ENCODE data around the gene SLC35B1. TPM values are rescaled to one million over a fixed set of nuclear protein-coding genes. Genes with fewer than 3 reads are reported as not detected.

The SLC35B1 gene
- total and polyA plus RNA-seq, 4 donors = 40.2 to 90.7 (median 72.3) TPM

DNA sequence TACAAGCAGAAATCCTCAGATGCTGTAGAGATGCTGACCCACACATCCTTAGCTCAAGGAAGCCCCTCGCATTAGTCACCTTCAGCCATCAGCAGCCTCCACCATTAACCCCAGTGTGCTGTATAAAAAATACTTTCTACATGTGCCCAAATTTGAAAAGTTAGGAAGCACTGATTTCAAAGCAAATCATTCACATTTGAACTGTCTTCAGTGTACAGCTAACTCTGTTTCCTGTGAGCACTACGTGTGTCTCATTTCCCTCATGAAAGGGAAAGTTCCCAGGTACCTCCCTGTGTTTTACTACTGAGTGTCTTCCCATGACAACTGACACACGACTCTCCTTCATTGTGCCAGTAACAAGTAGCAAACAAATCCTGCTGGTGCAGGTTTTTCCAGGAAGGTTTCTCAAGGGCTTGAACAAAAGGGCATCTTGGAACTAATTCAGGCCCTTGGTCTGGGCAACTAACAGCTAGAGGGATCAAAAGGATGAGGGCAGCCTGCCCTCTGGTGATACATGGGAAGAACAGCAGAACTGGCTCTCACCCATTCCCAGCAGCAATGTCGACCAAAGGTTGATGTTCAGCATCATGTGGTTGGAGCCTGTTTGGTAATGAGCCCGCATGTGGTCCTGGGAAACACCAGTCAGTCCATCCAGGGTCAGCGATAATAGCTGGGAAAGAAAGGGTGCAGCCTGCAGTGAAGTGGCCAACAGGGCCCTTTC, 4.0 kb downstream of the SLC35B1 start:
- Histone ChIP-seq H3K27me3 (ENCODE audit: control insufficient read depth, insufficient read depth, low read length) (no peaks in the 10 kb centered on the region), H3K36me3 (ENCODE audit: control insufficient read depth, insufficient read depth, low read length) (peaks cover 55% of the 10 kb centered on the region), H3K27ac (ENCODE audit: low read depth, low read length) (no peak overlapping the region), H3K4me1 (ENCODE audit: control insufficient read depth, insufficient read depth, low read length) (peaks cover 9% of the 10 kb centered on the region), H3K9me3 (ENCODE audit: control insufficient read depth, insufficient read depth, low read length) (no peaks in the 10 kb centered on the region), H3K4me3 (ENCODE audit: low read depth, low read length) (no peak overlapping the region)
- 52% methylated on average over 5 of the region's 6 CpGs for WGBS (ENCODE audit: insufficient coverage)
- DNase-seq (ENCODE audit: low read depth in 4 of 6, low spot score in 6 of 6) = peak in 3 of 6 donors; percentile 37 to 64 (median 56)

DNA sequence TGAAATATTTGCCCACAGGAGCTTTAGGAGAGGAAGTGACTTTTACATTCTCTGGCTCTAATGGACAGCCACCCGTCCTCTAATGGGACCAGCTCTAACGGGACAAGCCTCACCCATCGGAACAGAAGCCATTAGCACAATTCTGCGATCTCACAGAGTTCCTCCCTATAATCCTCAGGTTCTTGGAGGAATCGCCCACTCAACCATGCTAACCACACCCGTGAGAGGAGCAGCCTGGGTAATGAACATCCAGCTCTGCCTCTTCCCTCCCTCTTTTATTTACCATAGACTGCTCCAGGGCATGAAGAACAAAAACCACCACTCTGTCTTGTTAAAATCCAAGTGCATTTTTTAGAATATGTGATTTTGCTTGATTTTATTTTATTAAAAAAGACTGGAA, 6.8 kb downstream of the SLC35B1 start:
- no peak for DNase-seq (ENCODE audit: low read depth in 4 of 6, low spot score in 6 of 6)
- Histone ChIP-seq H3K4me1 (ENCODE audit: control insufficient read depth, insufficient read depth, low read length) (peaks cover 3% of the 10 kb centered on the region), H3K4me3 (ENCODE audit: low read depth, low read length) (no peak overlapping the region), H3K27me3 (ENCODE audit: control insufficient read depth, insufficient read depth, low read length) (no peaks in the 10 kb centered on the region), H3K36me3 (ENCODE audit: control insufficient read depth, insufficient read depth, low read length) (peaks cover 55% of the 10 kb centered on the region), H3K9me3 (ENCODE audit: control insufficient read depth, insufficient read depth, low read length) (no peaks in the 10 kb centered on the region), H3K27ac (ENCODE audit: low read depth, low read length) (no peak overlapping the region)
- WGBS (ENCODE audit: insufficient coverage) = 81% methylated on average over 6 of the region's 6 CpGs

DNA sequence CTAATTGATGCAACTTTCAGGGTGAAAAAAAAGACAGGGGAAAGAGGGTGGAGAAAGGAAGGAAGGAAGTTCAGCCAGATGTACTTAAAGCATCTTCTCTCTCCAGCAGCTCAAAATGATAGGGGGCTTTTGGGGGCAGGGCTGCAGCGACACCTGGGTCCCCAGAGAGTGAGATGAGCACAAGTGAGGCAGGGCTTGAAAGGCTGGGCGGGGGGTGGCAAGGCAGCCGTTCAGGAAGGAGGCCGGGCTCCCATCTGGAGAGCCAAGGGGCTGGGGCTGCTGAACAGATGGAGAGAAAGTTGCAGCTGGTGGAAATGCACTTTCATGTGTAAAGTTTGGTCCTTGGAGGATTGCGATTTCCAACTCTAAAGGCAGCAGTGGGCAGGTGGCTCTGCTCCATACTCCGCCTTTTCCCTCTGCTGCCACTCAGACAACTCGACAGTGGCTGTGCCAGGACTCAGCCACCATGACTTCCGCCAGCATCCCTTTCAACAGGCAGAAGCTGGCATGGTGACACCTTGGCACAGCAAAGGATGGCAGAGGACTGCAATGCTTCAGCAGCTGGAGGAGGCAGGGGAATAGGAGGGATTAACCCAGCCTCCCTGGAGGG, 7.7 kb downstream of the SLC35B1 start:
- peaks cover 47% of the 10 kb centered on the region for H3K36me3 ChIP-seq (ENCODE audit: control insufficient read depth, insufficient read depth, low read length)
- H3K27ac ChIP-seq (ENCODE audit: low read depth, low read length) = no peak overlapping the region
- peaks cover under 1% of the 10 kb centered on the region for H3K27me3 ChIP-seq (ENCODE audit: control insufficient read depth, insufficient read depth, low read length)
- no peaks in the 10 kb centered on the region for H3K9me3 ChIP-seq (ENCODE audit: control insufficient read depth, insufficient read depth, low read length)
- H3K4me3 ChIP-seq (ENCODE audit: low read depth, low read length) = no peak overlapping the region
- 45% methylated on average over 5 of the region's 8 CpGs for WGBS (ENCODE audit: insufficient coverage)
- DNase-seq (ENCODE audit: low read depth in 4 of 6, low spot score in 6 of 6) = peak in 2 of 6 donors; percentile 39 to 68
- peaks cover 6% of the 10 kb centered on the region for H3K4me1 ChIP-seq (ENCODE audit: control insufficient read depth, insufficient read depth, low read length)

DNA sequence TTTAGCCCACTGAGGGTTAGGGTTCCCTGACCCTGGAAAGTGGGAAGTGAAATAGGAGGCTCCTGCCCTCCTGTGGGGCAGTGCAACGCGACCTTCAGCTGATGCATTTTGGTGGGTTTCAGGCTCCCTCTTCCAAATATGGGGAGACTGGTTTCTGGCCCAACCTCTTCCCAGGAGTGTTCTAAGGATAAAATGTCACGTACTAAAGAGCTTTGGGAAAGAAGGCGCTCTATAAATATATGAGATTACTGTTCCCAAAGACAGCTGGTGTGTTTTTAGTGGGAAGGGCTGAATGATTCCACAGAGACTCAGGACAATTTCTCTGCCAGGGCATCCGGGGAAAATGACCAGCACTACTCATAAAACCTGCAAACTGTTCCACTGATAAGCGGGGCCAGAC, 9.8 kb downstream of the SLC35B1 start:
- Histone ChIP-seq H3K27ac (ENCODE audit: low read depth, low read length) (no peak overlapping the region), H3K9me3 (ENCODE audit: control insufficient read depth, insufficient read depth, low read length) (no peaks in the 10 kb centered on the region), H3K27me3 (ENCODE audit: control insufficient read depth, insufficient read depth, low read length) (peaks cover 8% of the 10 kb centered on the region), H3K4me3 (ENCODE audit: low read depth, low read length) (no peak overlapping the region), H3K36me3 (ENCODE audit: control insufficient read depth, insufficient read depth, low read length) (peaks cover 28% of the 10 kb centered on the region), H3K4me1 (ENCODE audit: control insufficient read depth, insufficient read depth, low read length) (peaks cover 9% of the 10 kb centered on the region)
- WGBS (ENCODE audit: insufficient coverage) = 88% methylated on average over 2 of the region's 6 CpGs
- DNase-seq (ENCODE audit: low read depth in 4 of 6, low spot score in 6 of 6) = no peak

DNA sequence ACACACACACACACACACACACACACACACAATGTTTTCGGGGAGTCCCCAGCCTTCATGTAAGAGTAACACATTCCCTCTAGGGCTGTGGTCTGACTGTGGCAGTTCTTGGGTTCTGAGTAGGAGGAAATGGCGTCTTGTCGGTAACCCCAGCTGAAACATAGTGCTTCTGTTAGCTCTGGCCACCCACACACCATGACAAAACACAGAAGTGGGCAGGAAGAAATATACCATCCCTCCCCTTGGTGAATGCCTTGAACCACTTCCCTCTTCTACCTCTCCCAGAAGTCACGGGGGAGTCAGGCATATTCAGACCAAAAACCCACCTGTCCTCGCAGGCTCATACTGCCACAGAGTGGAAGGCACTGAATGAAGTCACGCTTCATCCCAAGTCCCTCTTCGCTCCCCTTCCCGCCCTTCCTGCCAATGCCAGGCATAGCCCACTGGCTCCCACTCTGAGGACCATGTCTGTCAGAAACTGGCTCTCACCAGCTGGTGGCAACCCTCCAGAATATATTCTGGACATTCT, 11.5 kb downstream of the SLC35B1 start:
- 82% methylated on average over 5 of the region's 8 CpGs for WGBS (ENCODE audit: insufficient coverage)
- Histone ChIP-seq H3K36me3 (ENCODE audit: control insufficient read depth, insufficient read depth, low read length) (peaks cover 13% of the 10 kb centered on the region), H3K9me3 (ENCODE audit: control insufficient read depth, insufficient read depth, low read length) (no peaks in the 10 kb centered on the region), H3K27me3 (ENCODE audit: control insufficient read depth, insufficient read depth, low read length) (peaks cover 17% of the 10 kb centered on the region), H3K4me3 (ENCODE audit: low read depth, low read length) (no peak overlapping the region), H3K27ac (ENCODE audit: low read depth, low read length) (no peak overlapping the region), H3K4me1 (ENCODE audit: control insufficient read depth, insufficient read depth, low read length) (peaks cover 9% of the 10 kb centered on the region)
- no peak for DNase-seq (ENCODE audit: low read depth in 4 of 6, low spot score in 6 of 6)

DNA sequence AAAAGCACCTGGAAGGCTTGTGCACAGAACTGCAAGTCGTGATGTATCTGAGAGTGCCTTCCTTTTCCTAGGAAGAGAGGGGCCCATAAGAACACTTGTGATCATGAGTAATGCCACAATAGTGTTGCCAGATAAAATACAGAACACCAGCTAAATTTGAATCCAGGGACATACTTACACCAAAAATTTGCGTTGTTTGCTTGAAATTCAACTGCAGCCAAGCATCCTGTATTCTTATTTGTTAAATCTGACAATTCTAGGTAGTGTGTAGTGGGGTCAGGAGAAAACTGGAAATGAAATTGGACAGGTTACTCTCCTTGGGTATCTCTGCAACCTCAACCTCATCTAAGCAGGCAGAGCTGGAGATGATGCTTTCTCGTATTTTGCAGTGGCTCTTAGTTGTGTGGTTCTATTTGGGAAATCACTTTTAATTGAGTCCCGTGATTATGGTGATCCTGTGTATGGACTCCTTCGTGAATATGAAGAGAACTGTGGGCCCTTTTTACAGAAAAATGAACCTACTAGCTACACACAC, 12.0 kb downstream of the SLC35B1 start:
- H3K27me3 ChIP-seq (ENCODE audit: control insufficient read depth, insufficient read depth, low read length) = peaks cover 17% of the 10 kb centered on the region
- H3K4me1 ChIP-seq (ENCODE audit: control insufficient read depth, insufficient read depth, low read length) = peaks cover 12% of the 10 kb centered on the region
- DNase-seq (ENCODE audit: low read depth in 4 of 6, low spot score in 6 of 6) = no peak
- no peak overlapping the region for H3K4me3 ChIP-seq (ENCODE audit: low read depth, low read length)
- WGBS (ENCODE audit: insufficient coverage) = 0% methylated on average over 1 of the region's 5 CpGs
- H3K9me3 ChIP-seq (ENCODE audit: control insufficient read depth, insufficient read depth, low read length) = no peaks in the 10 kb centered on the region
- peaks cover 10% of the 10 kb centered on the region for H3K36me3 ChIP-seq (ENCODE audit: control insufficient read depth, insufficient read depth, low read length)
- H3K27ac ChIP-seq (ENCODE audit: low read depth, low read length) = no peak overlapping the region

DNA sequence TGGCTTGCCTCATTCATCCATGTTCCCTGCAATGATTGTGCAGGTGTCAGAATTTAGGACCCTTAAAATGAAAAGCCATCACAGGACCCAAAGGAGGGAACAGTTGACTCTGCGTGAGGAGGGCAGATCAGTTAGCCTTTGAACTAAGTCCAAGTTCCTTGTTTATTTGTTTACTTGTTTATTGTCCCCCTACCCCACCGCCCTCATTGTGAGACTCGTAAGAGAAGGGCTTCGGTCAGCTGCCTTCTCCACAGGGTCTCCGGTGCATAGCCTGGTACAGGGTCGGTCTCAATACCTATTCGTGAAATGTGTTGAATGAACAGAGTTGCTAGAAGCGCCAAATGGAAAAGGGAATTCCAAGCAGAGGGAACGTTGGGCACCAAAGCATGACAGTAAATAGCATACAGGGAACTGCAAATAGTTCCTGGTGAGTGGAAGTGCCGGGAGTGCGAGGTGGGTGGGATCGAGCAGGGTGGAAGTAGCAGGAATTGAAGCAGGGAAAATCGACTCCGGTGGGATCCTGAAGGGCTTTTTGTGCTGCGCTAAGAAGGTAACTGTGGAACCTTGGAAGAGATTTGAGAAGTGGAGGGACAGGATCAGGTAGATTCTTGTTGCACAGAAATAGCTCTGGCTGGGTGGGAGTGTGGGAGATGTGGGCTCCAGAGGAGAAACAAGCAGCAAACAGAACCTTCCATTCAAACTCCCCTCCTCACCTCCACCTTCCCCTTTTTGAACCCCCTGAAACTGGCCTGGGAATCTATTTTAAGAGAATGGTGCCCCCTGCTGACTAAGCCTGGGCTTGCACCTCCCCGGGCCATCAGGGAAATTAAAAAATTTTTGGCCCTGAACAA, 12.7 kb downstream of the SLC35B1 start:
- 17% methylated on average over 14 of the region's 16 CpGs for WGBS (ENCODE audit: insufficient coverage)
- Histone ChIP-seq H3K4me3 (ENCODE audit: low read depth, low read length) (no peak overlapping the region), H3K27me3 (ENCODE audit: control insufficient read depth, insufficient read depth, low read length) (peaks cover 20% of the 10 kb centered on the region), H3K27ac (ENCODE audit: low read depth, low read length) (no peak overlapping the region), H3K9me3 (ENCODE audit: control insufficient read depth, insufficient read depth, low read length) (no peaks in the 10 kb centered on the region), H3K4me1 (ENCODE audit: control insufficient read depth, insufficient read depth, low read length) (peaks cover 9% of the 10 kb centered on the region), H3K36me3 (ENCODE audit: control insufficient read depth, insufficient read depth, low read length) (peaks cover 3% of the 10 kb centered on the region)
- DNase-seq (ENCODE audit: low read depth in 4 of 6, low spot score in 6 of 6) = peak in 3 of 6 donors; percentile 39 to 82 (median 68)

DNA sequence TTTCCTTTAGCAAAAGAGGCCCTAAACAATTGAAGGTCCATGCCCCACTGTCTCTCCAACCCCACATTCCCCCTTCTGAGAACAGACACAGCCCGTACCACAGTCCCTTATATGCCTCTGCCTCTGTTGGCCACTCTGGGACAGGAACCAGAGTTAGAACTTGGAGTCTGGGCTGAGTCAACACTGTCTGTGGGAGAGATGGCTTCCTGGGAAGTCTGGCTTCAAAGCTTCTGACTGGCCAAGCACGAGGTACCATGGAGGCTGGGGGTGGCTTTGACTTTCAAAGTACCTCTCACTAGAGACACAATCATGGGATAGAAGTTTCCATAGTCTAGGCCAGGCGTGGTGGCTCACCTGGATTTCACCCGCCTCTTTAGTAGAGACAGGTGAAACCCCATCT, 15.0 kb downstream of the SLC35B1 start:
- Histone ChIP-seq H3K4me1 (ENCODE audit: control insufficient read depth, insufficient read depth, low read length) (peaks cover 8% of the 10 kb centered on the region), H3K27me3 (ENCODE audit: control insufficient read depth, insufficient read depth, low read length) (peaks cover 25% of the 10 kb centered on the region), H3K4me3 (ENCODE audit: low read depth, low read length) (no peak overlapping the region), H3K9me3 (ENCODE audit: control insufficient read depth, insufficient read depth, low read length) (no peaks in the 10 kb centered on the region), H3K27ac (ENCODE audit: low read depth, low read length) (no peak overlapping the region), H3K36me3 (ENCODE audit: control insufficient read depth, insufficient read depth, low read length) (no peaks in the 10 kb centered on the region)
- WGBS (ENCODE audit: insufficient coverage) = 83% methylated on average over 1 of the region's 4 CpGs
- DNase-seq (ENCODE audit: low read depth in 4 of 6, low spot score in 6 of 6) = no peak

DNA sequence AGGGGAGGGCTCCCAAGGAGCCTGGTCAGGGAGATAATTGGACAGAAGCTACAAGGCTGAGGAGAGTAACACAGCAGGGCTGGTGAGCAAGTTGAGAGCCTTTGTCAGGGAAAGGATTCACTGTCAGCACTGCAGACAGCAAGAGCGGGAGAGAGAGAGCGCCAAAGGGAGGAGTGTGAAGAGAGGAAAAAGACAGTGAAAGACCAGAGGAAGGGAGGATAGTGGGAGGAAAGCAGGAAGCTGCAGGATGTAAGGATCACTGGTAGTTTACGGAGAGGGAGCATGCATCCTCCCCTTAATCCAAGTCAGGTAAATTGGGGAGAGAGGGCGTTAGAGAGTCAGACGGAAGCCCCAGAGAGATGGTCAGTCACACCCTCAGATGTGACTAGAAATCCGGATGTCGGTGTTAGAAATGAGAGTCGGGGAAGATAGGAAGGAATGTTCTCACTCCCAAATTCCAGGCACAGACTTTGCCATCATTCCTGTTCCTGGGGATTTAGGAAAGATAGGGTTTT, 16.0 kb downstream of the SLC35B1 start:
- Histone ChIP-seq H3K36me3 (ENCODE audit: control insufficient read depth, insufficient read depth, low read length) (no peaks in the 10 kb centered on the region), H3K4me3 (ENCODE audit: low read depth, low read length) (no peak overlapping the region), H3K27me3 (ENCODE audit: control insufficient read depth, insufficient read depth, low read length) (peaks cover 25% of the 10 kb centered on the region), H3K9me3 (ENCODE audit: control insufficient read depth, insufficient read depth, low read length) (no peaks in the 10 kb centered on the region), H3K4me1 (ENCODE audit: control insufficient read depth, insufficient read depth, low read length) (peaks cover 11% of the 10 kb centered on the region), H3K27ac (ENCODE audit: low read depth, low read length) (peak overlapping the region; percentile 29)
- 75% methylated on average over 2 of the region's 8 CpGs for WGBS (ENCODE audit: insufficient coverage)
- DNase-seq (ENCODE audit: low read depth in 4 of 6, low spot score in 6 of 6) = no peak

All from spinal cord (tissue), 10 donors.